GM15510 (cell line): ENCODE data around the gene KRTAP1-4.
"Not testable (repeated sequence)": the region's sequence is repeated elsewhere in the genome, so short reads cannot be mapped to it uniquely, and the experiment has no call there.

ENCODE experiments used
- POLR2A ChIP-seq: IDR thresholded peaks from 3 replicates; pipeline ENCODE4 v1.6.1; 2011; ENCODE audit warnings: borderline replicate concordance; ENCODE audit not compliant: insufficient read length; ENCODE audit errors: extremely low read depth

The KRTAP1-4 gene, protein sequence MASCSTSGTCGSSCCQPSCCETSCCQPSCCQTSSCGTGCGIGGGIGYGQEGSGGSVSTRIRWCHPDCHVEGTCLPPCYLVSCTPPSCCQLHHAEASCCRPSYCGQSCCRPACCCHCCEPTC

DNA sequence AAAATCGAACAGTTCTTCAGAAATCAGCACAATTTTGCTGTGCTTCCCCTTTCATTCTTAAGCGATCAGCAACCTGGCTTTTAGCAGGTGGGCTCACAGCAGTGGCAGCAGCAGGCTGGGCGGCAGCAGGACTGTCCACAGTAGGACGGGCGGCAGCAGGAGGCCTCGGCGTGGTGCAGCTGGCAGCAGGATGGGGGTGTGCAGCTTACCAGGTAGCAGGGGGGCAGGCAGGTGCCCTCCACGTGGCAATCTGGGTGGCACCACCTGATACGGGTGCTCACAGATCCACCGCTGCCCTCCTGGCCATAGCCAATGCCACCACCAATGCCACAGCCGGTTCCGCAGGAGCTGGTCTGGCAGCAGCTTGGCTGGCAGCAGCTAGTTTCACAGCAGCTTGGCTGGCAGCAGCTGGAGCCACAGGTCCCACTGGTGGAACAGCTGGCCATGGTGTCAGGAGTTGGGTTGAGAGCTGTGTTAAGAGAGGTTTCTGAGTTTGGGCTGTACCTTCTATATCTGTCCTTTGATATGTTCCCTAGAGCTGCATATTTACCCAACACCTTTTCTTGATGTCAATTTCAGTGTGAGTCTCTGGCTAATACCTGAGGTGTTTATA is at the start of gene KRTAP1-4:
TSS of gene KRTAP1-4 (minus strand) at position 563 of the 613 bp plus-strand sequence. CDS start at position 446, 117 bp downstream.
- no peak for TF ChIP-seq POLR2A

DNA sequence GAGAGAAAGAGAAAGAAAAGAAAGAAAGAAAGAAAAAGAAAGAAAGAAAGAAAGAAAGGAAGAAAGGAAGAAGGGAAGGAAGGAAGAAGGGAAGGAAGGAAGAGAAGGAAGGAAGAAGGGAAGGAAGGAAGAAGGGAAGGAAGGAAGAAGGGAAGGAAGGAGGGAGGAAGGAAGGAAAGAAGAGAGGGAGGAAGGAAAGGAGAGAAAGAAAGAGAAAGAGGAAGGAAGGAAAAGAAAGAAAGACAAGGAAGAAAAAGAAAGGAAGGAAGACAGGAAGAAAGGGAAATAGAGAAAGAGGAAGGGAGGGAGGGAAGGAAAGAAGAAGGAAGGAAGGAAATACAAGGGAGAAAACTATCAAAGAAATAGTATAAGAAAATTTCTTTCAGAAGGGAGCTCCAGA is 46.8 kb upstream of the KRTAP1-4 start:
- no peak for TF ChIP-seq POLR2A

DNA sequence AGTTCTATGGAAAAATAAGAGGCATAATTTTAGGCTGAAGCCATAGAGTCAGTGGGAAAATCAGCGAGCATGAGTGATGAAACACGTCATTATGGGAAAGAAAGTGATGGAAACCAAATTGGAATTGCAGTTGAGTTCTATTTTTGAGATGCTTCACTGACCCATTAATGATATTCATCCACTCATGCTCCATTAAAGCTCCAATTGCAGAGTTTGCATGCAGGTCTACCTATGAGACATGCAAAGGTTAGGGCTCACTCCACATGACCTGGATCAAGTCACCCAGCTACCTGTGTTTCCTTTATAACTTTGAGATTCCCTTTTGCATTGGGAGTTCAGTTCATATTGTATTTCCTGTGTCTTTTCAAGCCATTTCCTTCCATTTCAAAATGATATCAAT is 43.7 kb upstream of the KRTAP1-4 start:
- no peak for TF ChIP-seq POLR2A

DNA sequence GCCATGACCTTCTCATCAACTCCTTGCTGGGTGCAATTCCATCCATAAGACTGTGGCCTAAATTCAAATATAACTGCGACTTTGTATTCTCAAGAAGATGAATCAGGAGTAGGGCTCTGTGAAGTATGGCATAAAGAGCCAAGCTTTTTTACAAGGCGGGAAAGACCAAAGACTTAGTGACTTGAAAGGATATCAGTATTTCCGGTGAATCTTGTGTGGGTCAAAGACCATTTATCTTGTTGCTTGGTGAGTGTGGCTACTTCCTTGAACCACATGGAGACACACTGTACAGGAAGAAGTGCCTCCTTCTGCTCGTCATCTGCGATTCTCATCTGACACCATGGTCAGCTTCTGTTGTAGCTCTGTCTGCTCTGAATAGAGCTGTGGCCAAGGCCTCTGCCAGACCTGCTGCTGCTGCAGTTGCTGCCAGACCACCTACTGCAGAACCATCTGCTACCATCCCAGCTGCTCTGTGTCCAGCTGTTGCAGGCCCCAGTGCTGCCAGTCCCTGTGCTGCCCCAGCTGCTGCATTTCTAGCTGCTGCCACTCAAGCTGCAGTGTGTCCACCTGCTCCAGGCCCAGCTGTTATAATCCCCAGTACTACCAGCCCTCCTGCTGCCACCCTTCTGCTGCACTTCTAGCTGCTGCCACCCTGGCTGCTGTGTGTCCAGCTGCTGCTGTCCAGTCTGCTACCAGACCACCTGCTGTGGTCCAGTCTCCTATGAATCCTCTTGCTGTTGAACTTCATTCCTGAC is 41.8 kb upstream of the KRTAP1-4 start:
- no peak for TF ChIP-seq POLR2A

DNA sequence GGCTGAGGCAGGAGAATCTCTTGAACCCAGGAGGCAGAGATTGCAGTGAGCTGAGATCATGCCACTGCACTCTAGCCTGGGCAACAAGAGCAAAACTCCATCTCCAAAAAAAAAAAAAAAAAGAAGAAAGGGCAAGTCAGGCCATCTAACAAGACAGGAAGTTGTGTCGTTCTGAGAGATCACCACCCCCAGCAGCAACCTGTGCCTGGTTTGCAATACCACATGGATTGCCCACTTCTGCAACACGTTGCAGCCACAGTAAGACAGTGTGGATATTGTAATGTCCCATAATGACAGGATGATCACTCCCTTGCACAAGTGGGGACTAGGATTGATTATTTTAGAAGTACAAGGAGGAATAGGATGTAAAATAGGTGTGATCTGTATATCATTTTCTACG is 39.0 kb upstream of the KRTAP1-4 start:
- TF ChIP-seq POLR2A, result no peak

DNA sequence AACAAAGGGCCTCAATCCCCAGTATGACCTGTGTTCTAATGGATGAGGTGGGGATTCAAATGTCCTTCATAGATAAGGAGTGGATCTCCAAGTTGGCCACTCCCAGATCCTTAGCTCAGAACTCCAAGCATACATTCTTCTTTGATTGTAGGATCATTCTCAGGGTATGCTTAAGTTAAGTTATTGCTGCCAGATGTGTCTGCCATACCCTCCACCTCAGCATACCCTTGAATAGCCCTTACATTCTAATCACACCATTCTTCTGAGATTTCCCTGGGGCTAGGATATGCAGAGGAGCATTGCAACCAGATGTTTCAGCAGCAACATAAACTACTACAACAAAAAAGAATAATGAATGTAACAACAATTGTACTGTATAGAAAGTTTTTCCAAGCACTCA is 37.3 kb upstream of the KRTAP1-4 start:
- no peak for TF ChIP-seq POLR2A

DNA sequence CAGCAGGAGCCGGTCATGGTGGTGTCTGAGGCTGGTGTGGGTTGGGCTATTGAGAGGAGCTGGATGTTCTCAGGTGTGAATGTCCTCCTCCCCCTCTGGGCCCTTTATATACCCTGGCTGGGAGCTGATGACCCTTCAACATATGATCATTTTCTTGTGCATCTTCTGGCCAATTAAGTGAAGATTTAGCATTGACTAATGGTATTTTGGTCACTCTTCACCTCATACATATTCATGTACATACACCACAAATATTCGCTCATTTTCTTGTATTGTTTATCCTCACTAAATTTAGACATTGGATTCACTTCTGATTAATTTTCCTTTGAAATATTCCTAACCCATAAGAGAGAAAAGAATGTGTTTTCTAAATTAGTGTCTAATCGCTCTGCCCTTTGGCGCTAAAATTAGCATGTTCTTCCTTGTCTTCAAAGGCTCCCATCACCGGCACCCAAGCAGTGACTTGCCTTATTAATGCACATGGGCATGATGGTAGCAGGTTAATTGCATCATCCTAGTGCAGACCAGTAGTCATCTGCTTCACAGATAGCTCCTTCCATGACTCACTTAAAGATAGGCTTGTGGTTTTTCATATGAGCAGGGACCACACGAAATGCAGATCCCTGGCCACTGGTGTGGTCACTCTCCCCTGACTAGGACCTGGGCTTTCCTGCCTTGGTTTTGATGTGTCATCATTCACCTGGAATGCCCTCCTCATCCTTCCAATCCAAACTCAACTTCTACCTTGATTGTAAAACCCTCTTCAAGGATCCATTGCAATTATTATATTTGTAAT is 36.0 kb upstream of the KRTAP1-4 start, which contains the start of gene KRTAP2-4:
TSS of gene KRTAP2-4 (minus strand) at position 51 of the 796 bp plus-strand sequence. CDS start at position 17, 34 bp downstream.
- no peak for TF ChIP-seq POLR2A

DNA sequence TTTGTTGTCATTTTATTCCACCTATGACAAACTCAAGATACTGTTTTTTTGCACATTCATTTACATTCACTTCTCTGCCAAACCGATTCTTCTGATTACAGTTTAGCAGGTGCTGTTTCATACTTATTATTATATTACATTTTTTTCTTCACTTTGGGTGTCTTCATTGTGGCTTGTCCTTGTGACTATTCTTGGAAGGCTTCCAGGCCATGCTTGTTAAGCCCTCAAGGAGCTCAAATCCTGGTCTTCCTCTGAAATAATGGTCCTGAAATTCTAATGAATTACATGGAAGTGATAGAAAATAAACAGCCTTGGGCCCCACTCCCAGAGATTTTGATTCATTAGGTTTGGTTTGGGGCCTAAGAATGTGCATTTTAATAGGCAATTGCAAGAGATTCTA is 34.3 kb upstream of the KRTAP1-4 start:
- TF ChIP-seq POLR2A, result no peak

DNA sequence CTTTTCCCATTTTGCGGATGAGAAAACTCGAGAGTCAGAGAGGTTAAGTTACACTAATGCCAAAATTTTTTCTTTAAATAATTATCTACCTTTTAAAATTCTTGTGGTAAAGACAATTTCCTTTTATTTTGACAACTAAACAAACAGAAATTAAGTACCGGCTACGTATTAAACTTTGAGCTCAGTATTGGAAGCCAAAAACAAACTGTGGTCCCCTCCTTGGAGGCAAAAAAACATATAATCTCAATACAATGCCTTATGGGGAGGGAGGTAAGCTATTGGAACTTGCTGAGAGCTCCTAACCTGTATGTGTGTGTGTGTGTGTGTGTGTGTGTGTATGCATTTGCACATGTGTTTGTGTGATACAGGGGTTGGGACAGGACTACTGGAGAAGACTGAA is 33.5 kb upstream of the KRTAP1-4 start:
- TF ChIP-seq POLR2A, result no peak

DNA sequence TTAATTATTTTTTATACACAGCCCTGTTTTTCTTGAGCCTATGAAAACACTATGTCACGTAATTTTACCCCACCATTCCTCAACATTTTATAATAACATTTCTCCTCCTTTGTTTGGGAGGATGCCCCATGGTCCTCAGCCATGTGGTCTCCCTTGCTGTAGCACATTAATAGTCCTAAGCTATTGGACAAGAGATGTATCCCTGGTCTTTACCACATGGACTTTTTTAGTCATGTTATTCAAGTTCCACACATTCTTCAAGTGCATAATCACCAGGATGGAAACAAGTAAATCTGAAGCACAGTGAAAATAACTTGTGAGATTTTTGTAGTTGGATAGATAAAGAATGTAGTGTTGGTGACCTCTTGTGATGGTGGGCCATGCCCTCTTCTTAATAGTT is 32.0 kb upstream of the KRTAP1-4 start:
- no peak for TF ChIP-seq POLR2A

DNA sequence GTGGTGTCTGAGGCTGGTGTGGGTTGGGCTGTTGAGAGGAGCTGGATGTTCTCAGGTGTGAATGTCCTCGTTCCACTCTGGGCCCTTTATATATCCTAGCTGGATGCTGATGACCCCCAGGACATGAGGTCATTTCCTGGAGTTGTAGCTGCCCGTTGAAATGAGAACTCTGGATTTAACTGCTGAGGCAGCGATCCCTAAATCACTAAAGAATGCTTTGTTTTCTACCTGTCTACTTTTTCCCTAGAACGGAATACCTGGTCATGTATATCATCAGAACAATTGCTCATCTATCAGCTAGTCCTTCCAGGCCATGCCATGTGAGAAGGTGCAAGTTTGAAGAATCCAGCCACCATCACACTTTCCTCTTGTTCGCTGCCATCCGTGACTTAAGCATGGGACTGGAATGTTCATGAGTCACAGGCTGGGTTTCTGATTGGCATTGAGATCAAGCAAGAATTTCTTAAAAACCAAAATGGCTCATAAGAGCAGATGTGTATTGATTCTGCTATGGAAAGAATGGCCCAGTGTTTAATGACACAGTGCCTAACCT is 30.1 kb upstream of the KRTAP1-4 start, which contains the start of gene KRTAP2-3:
TSS of gene KRTAP2-3 (minus strand) at position 63 of the 553 bp plus-strand sequence. CDS start 64 bp downstream, outside the sequence.
- TF ChIP-seq POLR2A, result no peak

DNA sequence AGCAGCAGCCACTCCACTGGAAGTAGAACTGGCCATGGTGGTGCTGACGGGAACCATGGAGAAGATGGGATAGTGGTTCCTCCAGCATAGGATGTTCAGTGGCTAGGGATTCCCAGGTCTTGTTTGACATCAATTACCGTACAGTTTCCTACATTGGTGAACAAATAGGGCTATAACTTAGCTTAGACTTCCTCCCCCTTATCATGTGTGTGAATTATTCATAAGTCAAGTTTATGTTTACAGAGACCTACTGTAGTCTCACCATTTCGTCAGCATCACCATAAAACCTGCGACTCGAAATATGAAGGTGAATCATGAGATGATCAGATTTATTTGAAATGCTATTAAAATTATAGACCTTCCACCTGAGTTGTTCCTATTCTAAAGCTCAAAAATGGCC is 28.7 kb upstream of the KRTAP1-4 start:
- no peak for TF ChIP-seq POLR2A

DNA sequence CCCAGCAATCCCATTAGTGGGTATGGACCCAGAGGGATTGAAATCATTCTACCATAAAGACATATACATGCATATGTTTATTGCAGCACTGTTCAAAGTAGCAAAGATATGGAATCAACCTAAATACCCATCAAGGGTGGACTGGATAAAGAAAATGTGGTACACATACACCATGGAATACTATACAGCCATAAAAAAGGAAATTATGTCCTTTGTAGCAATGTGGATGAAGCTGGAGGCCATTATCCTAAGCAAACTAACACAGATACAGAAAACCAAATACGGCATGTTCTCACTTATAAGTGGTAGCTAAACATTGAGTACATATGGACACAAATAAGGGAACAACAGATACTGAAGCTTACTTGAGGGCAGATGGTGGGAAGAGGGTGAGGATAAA is 27.6 kb upstream of the KRTAP1-4 start:
- TF ChIP-seq POLR2A, result no peak

DNA sequence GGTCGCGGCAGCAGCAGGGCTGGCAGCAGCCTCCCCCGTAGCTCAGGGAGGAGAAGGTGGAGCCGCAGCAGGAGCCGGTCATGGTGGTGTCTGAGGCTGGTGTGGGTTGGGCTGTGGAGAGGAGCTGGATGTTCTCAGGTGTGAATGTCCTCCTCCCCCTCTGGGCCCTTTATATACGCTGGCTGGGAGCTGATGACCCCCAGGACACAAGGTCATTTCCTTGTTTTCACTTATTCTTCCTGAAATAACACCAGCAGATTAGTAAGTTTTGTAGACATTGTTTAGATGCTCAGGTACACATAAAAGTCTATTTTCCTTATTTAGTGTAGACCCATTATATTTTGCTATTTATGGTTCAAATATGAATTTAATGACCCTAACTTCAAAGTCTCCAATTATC is 25.1 kb upstream of the KRTAP1-4 start, which contains the start of gene KRTAP2-2:
TSS of gene KRTAP2-2 (minus strand) at position 101 of the 400 bp plus-strand sequence. CDS start at position 82, 19 bp downstream.
- TF ChIP-seq POLR2A, result not testable (repeated sequence)
